Measurements from ENCODE around the gene IRX5.

GRCh38 chr16:54932021-54932660 is 1.5 kb downstream of the IRX5 start:
- TF ChIP-seq POLR2A (IDR thresholded peaks at IDR 0.05): no peak
- TF ChIP-seq, protein P1, sequence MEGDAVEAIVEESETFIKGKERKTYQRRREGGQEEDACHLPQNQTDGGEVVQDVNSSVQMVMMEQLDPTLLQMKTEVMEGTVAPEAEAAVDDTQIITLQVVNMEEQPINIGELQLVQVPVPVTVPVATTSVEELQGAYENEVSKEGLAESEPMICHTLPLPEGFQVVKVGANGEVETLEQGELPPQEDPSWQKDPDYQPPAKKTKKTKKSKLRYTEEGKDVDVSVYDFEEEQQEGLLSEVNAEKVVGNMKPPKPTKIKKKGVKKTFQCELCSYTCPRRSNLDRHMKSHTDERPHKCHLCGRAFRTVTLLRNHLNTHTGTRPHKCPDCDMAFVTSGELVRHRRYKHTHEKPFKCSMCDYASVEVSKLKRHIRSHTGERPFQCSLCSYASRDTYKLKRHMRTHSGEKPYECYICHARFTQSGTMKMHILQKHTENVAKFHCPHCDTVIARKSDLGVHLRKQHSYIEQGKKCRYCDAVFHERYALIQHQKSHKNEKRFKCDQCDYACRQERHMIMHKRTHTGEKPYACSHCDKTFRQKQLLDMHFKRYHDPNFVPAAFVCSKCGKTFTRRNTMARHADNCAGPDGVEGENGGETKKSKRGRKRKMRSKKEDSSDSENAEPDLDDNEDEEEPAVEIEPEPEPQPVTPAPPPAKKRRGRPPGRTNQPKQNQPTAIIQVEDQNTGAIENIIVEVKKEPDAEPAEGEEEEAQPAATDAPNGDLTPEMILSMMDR (IDR thresholded peaks at IDR 0.05): no peak
